Hematopoietic multipotent progenitor cell treated with erythropoietin and hydrocortisone succinate and interleukin-3 and kit ligand, for 15 days (in vitro differentiated cells): ENCODE measurements around the gene ZNF530.

Experiments
- DNase-seq: peaks from one replicate; pipeline ENCODE4 v3.0.0-alpha.2; 2015; ENCODE audit warnings: low spot score

Gene ZNF530

GRCh38 chr19:57615346-57615745 lies 15.7 kb downstream of the ZNF530 start:
- no peak for DNase-seq

GRCh38 chr19:57620673-57621348 lies 21.1 kb downstream of the ZNF530 start:
- no peak for DNase-seq

GRCh38 chr19:57623091-57623490 lies 23.4 kb downstream of the ZNF530 start:
- no peak for DNase-seq

- peak; percentile 89 for DNase-seq
Observed at GRCh38 chr19:57632987-57633831, 33.5 kb downstream of the ZNF530 start, which contains the start of gene ZNF211. Gene ZNF211, plus strand, starts transcription at chr19:57633168. Its CDS starts 179 bp downstream, at chr19:57633347.

GRCh38 chr19:57633832-57634131 lies 34.1 kb downstream of the ZNF530 start:
- no peak for DNase-seq

GRCh38 chr19:57637379-57637778 lies 37.7 kb downstream of the ZNF530 start:
- no peak for DNase-seq

- DNase-seq, result no peak
Observed at GRCh38 chr19:57641715-57642234, 42.1 kb downstream of the ZNF530 start.

- DNase-seq, result no peak
Observed at GRCh38 chr19:57642396-57643046, 42.8 kb downstream of the ZNF530 start.

GRCh38 chr19:57643734-57644133 lies 44.0 kb downstream of the ZNF530 start:
- no peak for DNase-seq

- DNase-seq, result no peak
Observed at GRCh38 chr19:57648331-57649003, 48.8 kb downstream of the ZNF530 start.

- DNase-seq, result no peak
Observed at GRCh38 chr19:57651654-57651996, 51.9 kb downstream of the ZNF530 start.

- DNase-seq, result no peak
Observed at GRCh38 chr19:57653689-57654088, 54.0 kb downstream of the ZNF530 start.

- no peak for DNase-seq
Observed at GRCh38 chr19:57655443-57655842, 55.8 kb downstream of the ZNF530 start.

- no peak for DNase-seq
Observed at GRCh38 chr19:57656346-57656745, 56.7 kb downstream of the ZNF530 start.
